Endodermal cell (in vitro differentiated cells): ENCODE measurements around the gene TBXAS1. TPM values are rescaled to one million over a fixed set of nuclear protein-coding genes. Genes with fewer than 3 reads are reported as not detected.

ENCODE experiments used
- DNase-seq: peaks from one replicate; pipeline ENCODE4 v3.0.0-alpha.2; 2017
- H3K27ac ChIP-seq: 2 replicates; pipeline ENCODE4 v1.5.1; 2013; ENCODE audit warnings: mild to moderate bottlenecking, low read depth, low read length, moderate library complexity
- H3K27me3 ChIP-seq: 2 replicates; pipeline ENCODE4 v1.6.1; 2013; ENCODE audit warnings: mild to moderate bottlenecking, low read length, moderate library complexity; ENCODE audit not compliant: insufficient read depth, control insufficient read depth, poor library complexity, severe bottlenecking
- H3K36me3 ChIP-seq: 2 replicates; pipeline ENCODE4 v1.7.0; 2013; ENCODE audit warnings: mild to moderate bottlenecking, low read length, moderate library complexity; ENCODE audit not compliant: control insufficient read depth, insufficient read depth
- H3K4me1 ChIP-seq: one replicate; pipeline ENCODE4 v1.7.0; 2013; ENCODE audit warnings: low read length; ENCODE audit not compliant: control insufficient read depth, insufficient read depth
- H3K4me3 ChIP-seq: 2 replicates; pipeline ENCODE4 v1.5.1; 2013; ENCODE audit warnings: mild to moderate bottlenecking, low read length, moderate library complexity
- H3K9ac ChIP-seq: 2 replicates; pipeline ENCODE4 v1.6.1; 2013; ENCODE audit warnings: mild to moderate bottlenecking, low read length, moderate library complexity; ENCODE audit not compliant: poor library complexity, severe bottlenecking; ENCODE audit errors: extremely low read depth
- H3K9me3 ChIP-seq: 2 replicates; pipeline ENCODE4 v1.6.1; 2013; ENCODE audit warnings: mild to moderate bottlenecking, low read length, moderate library complexity; ENCODE audit not compliant: control insufficient read depth
- H3K27ac Mint-ChIP-seq: 2 replicates; pipeline ENCODE4 v1.8.0; 2020; ENCODE audit warnings: mixed read lengths
- H3K27me3 Mint-ChIP-seq: 2 replicates; pipeline ENCODE4 v1.8.0; 2021; ENCODE audit warnings: mild to moderate bottlenecking, mixed read lengths; ENCODE audit not compliant: insufficient read depth
- H3K36me3 Mint-ChIP-seq: 2 replicates; pipeline ENCODE4 v1.8.0; 2020; ENCODE audit warnings: low read depth, mixed read lengths
- H3K4me1 Mint-ChIP-seq: 2 replicates; pipeline ENCODE4 v1.8.0; 2020; ENCODE audit warnings: mixed read lengths
- H3K4me3 Mint-ChIP-seq: 2 replicates; pipeline ENCODE4 v1.8.0; 2020; ENCODE audit warnings: mild to moderate bottlenecking, moderate library complexity, mixed read lengths
- H3K9me3 Mint-ChIP-seq: 2 replicates; pipeline ENCODE4 v1.8.0; 2020; ENCODE audit warnings: mild to moderate bottlenecking, mixed read lengths
- CTCF ChIP-seq: fragments of 200-600 bp; sonication (generic); conservative IDR thresholded peaks from 2 replicates; pipeline ENCODE4 v1.5.0; 2021; ENCODE audit warnings: antibody characterized with exemption, mild to moderate bottlenecking
- WGBS, 2 experiments: methylation state at CpG; one replicate each; pipeline versions ENCODE4 v1.1.5 to v1.1.7; 2013; ENCODE audit warnings: missing lambda C conversion rate in 2 of 2, mixed read lengths in 1 of 2; ENCODE audit not compliant: insufficient coverage in 1 of 2, insufficient read length in 1 of 2; 5-methylcytosine and 5-hydroxymethylcytosine counted together
- total RNA-seq, 2 donors: library from RNA; stranded (reverse); fragmentation: NEBNext Ultra II Directional in 1 of 2; extraction: Animal tissue kit (Norgen Biotek cat#: 25700) in 1 of 2; gene quantifications; 2 replicates in 1 of 2; 3 replicates in 1 of 2; pipeline ENCODE4 v1.2.1, GENCODE V29; 2021

TBXAS1 gene
- total RNA-seq, 2 donors from 2014 or later, result 7.6 to 13.5 TPM

GRCh38 chr7:139855498-139856270 lies 26.6 kb downstream of the TBXAS1 start:
- H3K4me1 Mint-ChIP-seq, result peaks cover 36% of the 10 kb centered on the region
- no peaks in the 10 kb centered on the region for H3K27me3 ChIP-seq
- H3K36me3 ChIP-seq, result no peaks in the 10 kb centered on the region
- H3K27ac ChIP-seq, result no peak overlapping the region
- H3K27ac Mint-ChIP-seq, result no peak overlapping the region
- H3K4me3 ChIP-seq, result no peak overlapping the region
- H3K4me3 Mint-ChIP-seq, result no peak overlapping the region
- 89% methylated on average over 9 of the region's 9 CpGs for WGBS, 2 experiments
- no peaks in the 10 kb centered on the region for H3K27me3 Mint-ChIP-seq
- H3K9me3 ChIP-seq, result no peaks in the 10 kb centered on the region
- no peak overlapping the region for H3K9ac ChIP-seq
- H3K36me3 Mint-ChIP-seq, result no peaks in the 10 kb centered on the region
- H3K9me3 Mint-ChIP-seq, result no peaks in the 10 kb centered on the region
- peaks cover 12% of the 10 kb centered on the region for H3K4me1 ChIP-seq
- no peak for TF ChIP-seq CTCF
- no peak for DNase-seq

GRCh38 chr7:139857791-139858190 lies 28.7 kb downstream of the TBXAS1 start:
- H3K27ac Mint-ChIP-seq, result no peak overlapping the region
- H3K4me1 Mint-ChIP-seq, result peaks cover 25% of the 10 kb centered on the region
- Histone ChIP-seq H3K27me3 (no peaks in the 10 kb centered on the region), H3K36me3 (no peaks in the 10 kb centered on the region), H3K27ac (no peak overlapping the region), H3K9ac (no peak overlapping the region), H3K9me3 (no peaks in the 10 kb centered on the region), H3K4me3 (no peak overlapping the region), H3K4me1 (peaks cover 5% of the 10 kb centered on the region)
- H3K4me3 Mint-ChIP-seq, result no peak overlapping the region
- TF ChIP-seq CTCF, result no peak
- WGBS, 2 experiments, result 93 to 100% methylated on average over 1 to 3 of the region's 3 CpGs
- no peaks in the 10 kb centered on the region for H3K27me3 Mint-ChIP-seq
- DNase-seq, result no peak
- no peaks in the 10 kb centered on the region for H3K36me3 Mint-ChIP-seq
- no peaks in the 10 kb centered on the region for H3K9me3 Mint-ChIP-seq

GRCh38 chr7:139860090-139860775 lies 31.2 kb downstream of the TBXAS1 start:
- no peak for TF ChIP-seq CTCF
- Histone ChIP-seq H3K9ac (no peak overlapping the region), H3K9me3 (peaks cover 16% of the 10 kb centered on the region), H3K4me3 (no peak overlapping the region), H3K27ac (no peak overlapping the region), H3K27me3 (no peaks in the 10 kb centered on the region), H3K36me3 (no peaks in the 10 kb centered on the region), H3K4me1 (peaks cover 5% of the 10 kb centered on the region)
- H3K4me3 Mint-ChIP-seq, result no peak overlapping the region
- H3K9me3 Mint-ChIP-seq, result peaks cover 17% of the 10 kb centered on the region
- H3K27ac Mint-ChIP-seq, result no peak overlapping the region
- peaks cover 3% of the 10 kb centered on the region for H3K36me3 Mint-ChIP-seq
- no peak for DNase-seq
- H3K4me1 Mint-ChIP-seq, result peaks cover 7% of the 10 kb centered on the region
- WGBS, 2 experiments, result 80 to 91% methylated on average over 1 to 4 of the region's 4 CpGs
- H3K27me3 Mint-ChIP-seq, result peaks cover 3% of the 10 kb centered on the region
